ENCODE data around the gene GALNTL6. TPM values are rescaled to one million over a fixed set of nuclear protein-coding genes. Genes with fewer than 3 reads are reported as not detected.

GALNTL6 gene
- total and polyA plus RNA-seq, 2 of the 4 experiments (the other 2 are of a cell fraction) = under 0.01 TPM; not detected in 1

- ATAC-seq (ENCODE audit: low read depth) = no peak
- CTCF ChIA-PET = no interaction called here
- no TSS peak for BruUV-seq (replicated peaks)
Measured at GRCh38 chr4:172050911-172051310, 237.7 kb downstream of the GALNTL6 start.

More at GRCh38 chr4:172050911-172051310, 237.7 kb downstream of the GALNTL6 start:
- no peak overlapping the region for H3K23ac ChIP-seq (ENCODE audit: low read depth, low read length)
- no peak overlapping the region for H2BK15ac ChIP-seq (ENCODE audit: low read depth, low read length)
- H2AK9ac ChIP-seq (replicated peaks; ENCODE audit: low read depth, low read length, poor library complexity) = no peak overlapping the region
- no peak overlapping the region for H2AK5ac ChIP-seq (ENCODE audit: low read depth, low read length)
- no peak overlapping the region for H2BK20ac ChIP-seq (ENCODE audit: low read depth, low read length)
- H3K27ac ChIP-seq (ENCODE audit: insufficient read depth, low read length) = no peak overlapping the region
- no CpG with 5 or more reads among the region's 4 CpGs for WGBS, 2 experiments (ENCODE audit: extremely low coverage in 2 of 2, insufficient read length in 1 of 2)
- no peaks in the 10 kb centered on the region for H3K79me1 ChIP-seq (ENCODE audit: low read depth in 1 of 2, low read length in 2 of 2)
- no peak overlapping the region for H4K91ac ChIP-seq (ENCODE audit: insufficient read depth, low read depth, low read length)
- no peak overlapping the region for H3K4me2 ChIP-seq (ENCODE audit: low read depth, low read length)
- DNase-seq = no peak
- H4K5ac ChIP-seq (ENCODE audit: low read depth, low read length) = no peak overlapping the region
- no peaks in the 10 kb centered on the region for H4K20me1 ChIP-seq (ENCODE audit: insufficient read depth, low read length)
- H2BK120ac ChIP-seq (ENCODE audit: low read depth, low read length) = no peak overlapping the region
- H4K8ac ChIP-seq (ENCODE audit: low read depth in 2 of 2, low read length in 2 of 2) = no peak overlapping the region
- H2BK5ac ChIP-seq (ENCODE audit: low read depth, low read length, poor library complexity, severe bottlenecking) = no peak overlapping the region
- H3K18ac ChIP-seq (ENCODE audit: low read depth, low read length) = no peak overlapping the region
- H3K36me3 ChIP-seq (ENCODE audit: control insufficient read depth, insufficient read depth, low read length) = no peaks in the 10 kb centered on the region
- H3K9ac ChIP-seq (ENCODE audit: low read depth, low read length) = no peak overlapping the region
- TF ChIP-seq RAD21 (IDR thresholded peaks at IDR 0.05; ENCODE audit: low read length) (no peak), CHD1 (IDR thresholded peaks at IDR 0.05; ENCODE audit: low read depth, low read length) (no peak), RFX5 (IDR thresholded peaks at IDR 0.05; ENCODE audit: low read depth, low read length) (no peak), BHLHE40 (IDR thresholded peaks at IDR 0.05; ENCODE audit: low read depth, low read length) (no peak), MAFK (IDR thresholded peaks at IDR 0.05; ENCODE audit: low read depth, low read length) (no peak), CTCF (conservative IDR thresholded peaks at IDR 0.05; ENCODE audit: low read depth, low read length) (no peak), POLR2A (IDR thresholded peaks at IDR 0.05; ENCODE audit: low read depth, low read length) (no peak), MAZ (IDR thresholded peaks at IDR 0.05; ENCODE audit: borderline replicate concordance, low read depth, low read length) (no peak), MXI1 (IDR thresholded peaks at IDR 0.05; ENCODE audit: borderline replicate concordance, low read depth, low read length) (no peak), ELK1 (IDR thresholded peaks at IDR 0.05; ENCODE audit: borderline replicate concordance, low read depth, low read length) (no peak), USF2 (IDR thresholded peaks at IDR 0.05; ENCODE audit: low read depth, low read length) (no peak), RCOR1 (IDR thresholded peaks at IDR 0.05; ENCODE audit: insufficient replicate concordance, low read length) (no peak), FOS (IDR thresholded peaks at IDR 0.05; ENCODE audit: low read depth, low read length) (no peak), SMC3 (IDR thresholded peaks at IDR 0.05; ENCODE audit: low read depth, low read length) (no peak), CEBPB (IDR thresholded peaks at IDR 0.05; ENCODE audit: low read depth, low read length) (no peak), NFE2L2 (IDR thresholded peaks at IDR 0.05; ENCODE audit: low read depth, low read length) (no peak)
- H3K56ac ChIP-seq (ENCODE audit: extremely low read depth, insufficient read depth, low read length) = no peak overlapping the region
- H3K9me3 ChIP-seq (ENCODE audit: control insufficient read depth, insufficient read depth, low read length) = peaks cover 11% of the 10 kb centered on the region
- H3K14ac ChIP-seq (replicated peaks; ENCODE audit: low read depth, low read length) = no peak overlapping the region
- in situ Hi-C loops (cut with MboI; ENCODE audit: low sequenced_read_pairs) = no loop called here
- dilution Hi-C loops (cut with HindIII; ENCODE audit: low sequenced_read_pairs, unreplicated experiment) = no loop called here
- H3K4me3 ChIP-seq (ENCODE audit: insufficient read depth, low read depth, low read length) = no peak overlapping the region
- no peaks in the 10 kb centered on the region for H3K27me3 ChIP-seq (ENCODE audit: control insufficient read depth, insufficient read depth, low read length)
- no peaks in the 10 kb centered on the region for H3K4me1 ChIP-seq (ENCODE audit: control insufficient read depth, insufficient read depth, low read length)
- intact Hi-C loops (cut with micrococcal nuclease) = no loop called here
- H2AFZ ChIP-seq (replicated peaks; ENCODE audit: low read length, poor library complexity) = no peak overlapping the region
- POLR2A ChIA-PET (ENCODE audit: unreplicated experiment) = no interaction called here
- no peaks in the 10 kb centered on the region for H3K9me1 ChIP-seq (ENCODE audit: insufficient read depth, low read length)
- no peak overlapping the region for H3K4ac ChIP-seq (ENCODE audit: low read depth, low read length)
